Central memory CD8-positive, alpha-beta T cell (primary cell): ENCODE data around the gene MCAM.
A peak's percentile ranks its signal among the peaks of the same experiment; 100 is the strongest.

ENCODE experiments used
- ATAC-seq: fragments of 150-1000 bp; cut with Tn5 transposase; replicated peaks from 2 replicates; pipeline ENCODE4 v1.10.0; 2022; ENCODE audit warnings: mild to moderate bottlenecking, moderate FRiP score, moderate number of reproducible peaks; ENCODE audit not compliant: poor library complexity, severe bottlenecking; ENCODE audit errors: extremely low read depth
- DNase-seq, 2 donors: peaks; one replicate each; pipeline ENCODE4 v3.0.0; 2021; ENCODE audit warnings: low spot score in 2 of 2
- H3K27ac Mint-ChIP-seq: one replicate; pipeline ENCODE4 v1.8.0; 2022; ENCODE audit warnings: low read depth, mild to moderate bottlenecking, moderate library complexity, mixed read lengths
- H3K27me3 Mint-ChIP-seq: one replicate; pipeline ENCODE4 v1.8.0; 2022; ENCODE audit warnings: mixed read lengths
- H3K36me3 Mint-ChIP-seq: one replicate; pipeline ENCODE4 v1.8.0; 2022; ENCODE audit warnings: mild to moderate bottlenecking, moderate library complexity, mixed read lengths; ENCODE audit not compliant: insufficient read depth
- H3K4me1 Mint-ChIP-seq: one replicate; pipeline ENCODE4 v1.8.0; 2022; ENCODE audit warnings: mixed read lengths
- H3K4me3 Mint-ChIP-seq: one replicate; pipeline ENCODE4 v1.8.0; 2022; ENCODE audit warnings: mild to moderate bottlenecking, moderate library complexity, mixed read lengths
- H3K9me3 Mint-ChIP-seq: one replicate; pipeline ENCODE4 v1.8.0; 2022; ENCODE audit warnings: mixed read lengths

MCAM gene

DNA sequence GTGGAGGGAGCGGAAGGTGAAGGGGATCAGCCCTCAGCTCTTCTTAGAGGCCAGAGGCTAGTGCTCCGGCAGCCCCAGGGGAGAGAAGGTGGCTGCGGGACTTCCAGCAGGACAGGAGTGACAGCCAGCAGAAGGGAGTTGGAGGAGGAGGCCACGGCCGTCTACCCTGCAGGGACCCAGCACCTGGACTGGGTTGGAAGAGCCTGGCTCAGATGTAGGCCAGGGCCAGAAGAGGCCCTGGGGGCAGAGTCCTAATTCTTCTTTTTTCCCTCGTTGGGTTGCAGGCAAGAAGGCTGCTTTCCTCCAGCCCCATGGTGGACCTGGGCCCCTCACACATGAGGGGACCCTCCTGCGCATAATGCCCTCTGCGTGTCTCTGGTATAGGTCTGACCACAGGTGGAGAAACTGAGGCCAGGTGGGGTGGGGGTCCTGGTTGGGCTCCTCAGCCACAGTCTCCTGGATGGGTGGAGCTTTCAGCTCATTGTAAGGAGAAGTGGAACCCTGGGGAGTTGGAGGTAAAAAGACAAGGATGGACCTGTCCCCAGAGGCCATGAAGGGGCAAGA is 2.3 kb upstream of the MCAM start:
- Mint-ChIP-seq H3K27me3 (peaks cover 47% of the 10 kb centered on the region), H3K4me1 (peaks cover 31% of the 10 kb centered on the region), H3K36me3 (peaks cover 2% of the 10 kb centered on the region), H3K9me3 (no peaks in the 10 kb centered on the region), H3K4me3 (peak overlapping the region; percentile 77), H3K27ac (peak overlapping the region; percentile 35)
- DNase-seq = no peak
- ATAC-seq = no peak

DNA sequence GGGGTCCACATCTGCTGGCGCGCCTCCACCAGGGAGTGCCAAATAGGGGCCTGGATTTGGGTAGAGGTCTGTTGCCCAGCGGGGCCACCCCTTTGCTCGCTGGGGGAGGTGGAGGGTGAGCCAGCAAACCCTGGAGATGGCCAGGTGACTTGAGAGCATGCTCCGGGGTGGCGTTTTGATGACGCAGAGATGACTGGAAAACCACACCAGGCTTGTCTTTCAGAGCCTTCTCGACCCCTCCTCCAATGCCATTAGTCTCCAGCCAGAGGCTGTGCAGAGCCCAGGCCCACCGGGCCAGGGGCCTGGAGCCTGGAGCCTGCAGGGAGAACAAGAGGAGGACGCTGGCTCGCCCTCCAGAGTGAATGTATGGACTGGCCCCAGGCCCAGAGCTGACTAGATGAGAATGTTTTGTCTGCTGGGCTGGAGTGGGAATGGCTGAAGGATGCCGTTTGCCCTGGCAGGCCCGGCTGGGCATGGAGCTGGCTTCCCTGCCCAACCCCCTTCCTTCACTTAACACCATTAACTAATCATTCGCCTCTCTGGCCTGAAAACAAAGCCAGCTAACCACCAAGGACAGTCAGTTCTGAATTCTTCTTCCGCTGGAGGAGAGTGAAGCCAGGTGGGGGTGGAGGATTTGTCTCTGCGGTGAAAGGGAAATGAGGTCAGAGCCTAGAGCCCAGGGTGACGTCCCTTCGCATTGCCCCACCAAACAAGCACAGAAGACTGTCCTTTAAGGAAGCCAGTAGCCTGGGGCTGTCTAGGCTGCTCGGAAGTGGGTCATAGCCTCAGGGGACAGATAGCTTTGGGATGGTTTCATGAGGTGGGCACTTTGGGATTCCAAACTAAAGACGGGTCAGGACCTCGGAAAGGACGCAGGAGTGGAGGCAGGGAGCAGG is 1.6 kb upstream of the MCAM start:
- no peak overlapping the region for H3K27ac Mint-ChIP-seq
- ATAC-seq (no peak), DNase-seq (no peak)
- H3K9me3 Mint-ChIP-seq = no peaks in the 10 kb centered on the region
- H3K4me1 Mint-ChIP-seq = peaks cover 25% of the 10 kb centered on the region
- peaks cover 49% of the 10 kb centered on the region for H3K27me3 Mint-ChIP-seq
- H3K4me3 Mint-ChIP-seq = peak overlapping the region; percentile 77
- H3K36me3 Mint-ChIP-seq = peaks cover 2% of the 10 kb centered on the region

DNA sequence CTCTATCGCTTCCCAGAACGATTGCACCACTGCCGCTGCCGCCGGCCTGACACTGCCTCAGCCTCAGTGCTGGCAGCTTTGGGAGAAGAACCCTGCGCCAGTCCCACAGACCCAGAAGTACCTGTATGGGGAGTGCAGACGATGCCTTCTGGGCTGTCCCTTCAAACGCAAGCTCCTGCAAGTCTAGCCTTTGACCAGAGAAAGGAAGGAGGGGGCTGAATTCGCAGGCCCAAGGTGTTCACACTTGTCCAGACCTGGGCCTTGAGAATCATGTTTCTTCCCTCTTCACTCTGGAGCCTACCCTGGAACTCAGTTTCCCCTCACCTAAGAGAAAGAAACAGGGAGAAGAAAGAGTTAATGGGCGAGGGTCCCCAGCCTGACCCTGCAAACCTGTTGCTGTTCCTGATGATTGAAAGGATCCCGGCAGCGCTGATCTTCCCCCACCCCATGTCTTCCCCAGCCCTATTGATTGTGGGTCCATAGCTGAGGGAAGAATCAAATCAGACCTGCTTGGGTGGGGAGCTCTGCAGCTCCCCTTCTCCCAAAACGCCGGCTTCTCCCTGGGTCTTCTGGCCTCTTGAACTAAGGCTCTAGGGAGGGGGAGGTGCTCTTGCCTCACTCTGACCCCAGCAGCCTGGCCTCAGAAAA is 786 bp upstream of the MCAM start:
- no peaks in the 10 kb centered on the region for H3K9me3 Mint-ChIP-seq
- DNase-seq = no peak
- ATAC-seq = no peak
- peaks cover 22% of the 10 kb centered on the region for H3K4me1 Mint-ChIP-seq
- H3K36me3 Mint-ChIP-seq = peaks cover 2% of the 10 kb centered on the region
- no peak overlapping the region for H3K27ac Mint-ChIP-seq
- no peak overlapping the region for H3K4me3 Mint-ChIP-seq
- H3K27me3 Mint-ChIP-seq = peaks cover 49% of the 10 kb centered on the region

DNA sequence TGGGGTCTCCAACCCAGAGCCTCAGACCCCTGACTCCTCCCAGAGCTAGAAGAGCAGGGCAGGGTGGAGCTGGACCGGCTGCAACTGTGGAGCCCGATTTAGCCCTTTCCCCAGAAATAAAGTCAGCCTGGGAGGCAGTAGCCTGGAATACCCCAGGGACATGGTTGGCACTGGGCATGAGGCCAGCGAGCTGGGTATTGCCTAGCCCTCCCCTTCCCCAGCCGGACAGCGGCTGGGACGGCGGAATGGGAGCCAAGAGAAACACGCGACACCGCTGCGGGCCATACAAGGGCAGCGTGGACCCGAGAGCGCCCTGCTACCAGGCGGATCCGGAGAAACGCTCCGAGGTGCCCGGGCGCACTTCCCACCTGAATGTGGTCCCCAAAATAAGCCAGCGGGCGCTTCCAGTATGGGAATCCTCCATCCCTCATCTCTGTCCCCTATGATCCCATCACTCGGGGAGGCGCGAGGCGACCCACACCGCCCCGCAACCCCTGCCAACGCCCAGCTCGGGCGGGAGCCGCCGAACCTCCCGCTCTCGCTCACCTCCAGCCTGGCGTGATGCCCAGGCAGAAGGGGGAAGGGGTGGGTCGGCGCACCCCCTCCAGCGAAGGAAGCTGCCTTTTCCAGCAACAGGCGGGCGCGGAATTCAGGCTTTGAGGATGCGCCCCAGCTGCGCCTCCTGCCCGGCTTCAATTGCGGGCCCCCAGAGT is 758 bp downstream of the MCAM start:
- ATAC-seq = no peak
- H3K27me3 Mint-ChIP-seq = peaks cover 49% of the 10 kb centered on the region
- no peak overlapping the region for H3K27ac Mint-ChIP-seq

DNA sequence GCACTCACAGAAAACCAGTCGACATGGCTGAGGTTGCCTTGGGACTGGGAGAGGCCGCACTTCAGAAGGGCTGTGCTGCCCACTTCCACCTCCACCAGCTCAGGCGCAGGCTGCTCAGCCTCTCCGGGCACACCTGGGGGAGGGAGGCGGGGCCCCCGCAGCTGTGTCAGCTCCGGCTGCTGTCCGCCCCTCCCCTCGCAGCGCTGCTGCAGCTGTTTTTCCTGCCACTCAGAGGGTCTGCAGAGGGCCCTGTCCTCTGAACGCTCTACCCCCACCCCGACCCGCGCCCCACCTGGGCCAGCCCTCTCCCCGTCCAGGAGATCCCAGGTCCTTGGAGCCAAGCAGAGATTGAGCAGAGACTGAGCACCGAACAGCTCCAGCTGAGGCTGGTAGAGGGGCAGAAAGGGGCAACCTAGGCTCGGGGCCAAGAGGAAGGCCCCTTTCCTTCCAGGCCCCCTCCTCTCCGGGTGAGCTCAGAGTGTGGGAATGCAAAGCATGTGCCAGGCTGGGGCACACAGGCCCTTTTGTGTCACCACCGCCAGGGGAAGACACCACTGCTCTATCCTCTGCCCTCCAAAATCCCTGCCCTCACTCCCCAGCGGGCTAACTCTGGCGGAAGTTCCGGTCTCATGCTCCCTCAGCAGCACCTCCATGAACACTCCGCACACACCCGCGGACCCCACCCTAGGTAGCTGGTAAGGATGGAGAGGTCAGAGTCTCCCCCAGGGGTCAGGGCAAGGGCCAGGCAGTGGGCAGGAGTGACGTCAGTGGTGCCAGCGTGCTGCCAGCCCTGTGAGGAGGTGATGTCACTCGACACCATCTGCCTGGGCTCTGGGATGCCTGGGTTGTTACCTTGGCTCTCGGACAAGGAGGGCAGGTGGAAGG is 1.6 kb downstream of the MCAM start:
- H3K4me1 Mint-ChIP-seq = peaks cover 14% of the 10 kb centered on the region
- no peak overlapping the region for H3K27ac Mint-ChIP-seq
- peaks cover 2% of the 10 kb centered on the region for H3K36me3 Mint-ChIP-seq
- DNase-seq (no peak), ATAC-seq (peak; percentile 68)
- no peaks in the 10 kb centered on the region for H3K9me3 Mint-ChIP-seq
- H3K27me3 Mint-ChIP-seq = peaks cover 49% of the 10 kb centered on the region
- H3K4me3 Mint-ChIP-seq = peak overlapping the region; percentile 67

More for the DNA sequence above, 758 bp downstream of the MCAM start:
- H3K9me3 Mint-ChIP-seq = no peaks in the 10 kb centered on the region
- DNase-seq = no peak
- H3K4me3 Mint-ChIP-seq = peak overlapping the region; percentile 67
- H3K36me3 Mint-ChIP-seq = peaks cover 2% of the 10 kb centered on the region
- peaks cover 16% of the 10 kb centered on the region for H3K4me1 Mint-ChIP-seq

DNA sequence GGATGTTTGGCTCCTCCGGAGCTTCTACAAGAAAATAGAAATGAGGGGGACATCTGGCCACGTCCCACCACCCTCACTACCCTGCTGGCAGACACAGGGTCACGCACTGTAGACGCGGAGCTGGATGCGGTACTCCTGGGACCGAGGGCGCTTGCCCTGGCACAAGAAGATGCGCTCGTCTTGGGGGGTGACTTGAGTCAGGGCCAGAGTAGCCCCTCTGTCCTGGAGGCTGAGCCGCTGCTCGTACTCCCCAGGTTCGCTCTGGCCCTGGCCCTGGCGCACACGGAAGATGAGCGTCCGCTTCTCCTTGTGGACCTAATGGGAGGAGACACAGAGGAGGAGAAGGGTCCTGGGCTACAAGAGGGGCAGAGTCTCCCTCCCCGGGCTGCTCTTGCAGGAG is 2.2 kb downstream of the MCAM start:
- no peaks in the 10 kb centered on the region for H3K9me3 Mint-ChIP-seq
- peaks cover 10% of the 10 kb centered on the region for H3K4me1 Mint-ChIP-seq
- peaks cover 45% of the 10 kb centered on the region for H3K27me3 Mint-ChIP-seq
- peak overlapping the region; percentile 67 for H3K4me3 Mint-ChIP-seq
- H3K27ac Mint-ChIP-seq = no peak overlapping the region
- H3K36me3 Mint-ChIP-seq = peaks cover 2% of the 10 kb centered on the region
- ATAC-seq (no peak), DNase-seq (no peak)

DNA sequence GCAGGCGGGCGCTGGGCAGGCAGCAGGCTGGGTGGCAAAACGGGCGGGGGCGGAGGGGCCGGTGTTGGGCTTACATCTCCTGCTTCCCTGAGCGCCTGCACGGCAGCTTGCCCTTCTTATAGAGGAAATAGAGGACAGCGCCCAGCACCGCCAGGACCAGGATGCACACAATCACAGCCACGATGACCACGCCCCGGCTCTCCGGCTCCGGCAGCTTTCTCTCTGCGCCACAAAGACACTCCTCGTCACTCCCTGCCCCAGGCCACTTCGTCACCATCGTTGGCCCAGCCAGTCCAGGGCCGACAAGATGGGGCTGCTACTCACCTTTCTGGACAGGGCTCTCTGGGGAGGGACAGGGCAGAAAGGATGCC is 6.3 kb downstream of the MCAM start:
- ATAC-seq = no peak
- no peak overlapping the region for H3K27ac Mint-ChIP-seq
- peaks cover 5% of the 10 kb centered on the region for H3K4me1 Mint-ChIP-seq
- no peak for DNase-seq
- H3K27me3 Mint-ChIP-seq = peaks cover 17% of the 10 kb centered on the region
- no peaks in the 10 kb centered on the region for H3K9me3 Mint-ChIP-seq
- H3K4me3 Mint-ChIP-seq = no peak overlapping the region
- peaks cover 2% of the 10 kb centered on the region for H3K36me3 Mint-ChIP-seq

DNA sequence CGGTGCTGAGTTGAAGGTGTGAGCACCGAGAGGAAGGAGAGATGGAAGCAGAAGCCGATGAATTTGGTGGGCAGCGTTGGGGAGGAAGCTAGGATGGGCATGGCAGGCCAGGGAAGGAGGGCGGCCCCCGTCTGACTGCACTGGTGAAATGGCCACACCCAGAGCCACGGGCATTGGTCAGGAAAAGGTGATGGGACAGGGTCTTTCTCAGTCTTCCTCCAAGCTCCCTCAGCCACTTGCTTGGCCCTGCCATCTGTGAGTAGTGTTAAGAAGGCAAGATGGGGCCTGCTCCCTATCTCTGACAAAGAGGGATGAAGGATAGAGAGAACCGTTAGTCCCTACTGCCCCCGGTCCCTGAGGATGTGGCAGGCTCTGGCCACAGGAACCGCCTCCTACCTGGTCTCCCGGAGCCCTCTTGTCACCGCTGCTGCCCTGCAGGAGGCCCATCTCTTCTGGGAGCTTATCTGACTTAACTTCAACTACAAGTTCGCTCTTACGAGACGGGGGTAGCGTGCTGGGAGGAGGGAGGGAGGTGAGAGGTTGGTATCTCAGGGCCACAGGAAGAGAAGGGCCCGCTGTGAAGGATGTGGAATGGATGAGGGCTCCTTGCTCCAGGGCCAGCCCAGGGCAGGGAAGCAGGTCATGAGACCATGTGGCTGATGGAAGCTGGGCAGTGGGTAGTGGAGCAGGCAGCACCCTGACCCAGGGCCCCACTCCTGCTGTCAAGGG is 6.8 kb downstream of the MCAM start:
- H3K27me3 Mint-ChIP-seq = peaks cover 12% of the 10 kb centered on the region
- no peaks in the 10 kb centered on the region for H3K4me1 Mint-ChIP-seq
- H3K27ac Mint-ChIP-seq = no peak overlapping the region

DNA sequence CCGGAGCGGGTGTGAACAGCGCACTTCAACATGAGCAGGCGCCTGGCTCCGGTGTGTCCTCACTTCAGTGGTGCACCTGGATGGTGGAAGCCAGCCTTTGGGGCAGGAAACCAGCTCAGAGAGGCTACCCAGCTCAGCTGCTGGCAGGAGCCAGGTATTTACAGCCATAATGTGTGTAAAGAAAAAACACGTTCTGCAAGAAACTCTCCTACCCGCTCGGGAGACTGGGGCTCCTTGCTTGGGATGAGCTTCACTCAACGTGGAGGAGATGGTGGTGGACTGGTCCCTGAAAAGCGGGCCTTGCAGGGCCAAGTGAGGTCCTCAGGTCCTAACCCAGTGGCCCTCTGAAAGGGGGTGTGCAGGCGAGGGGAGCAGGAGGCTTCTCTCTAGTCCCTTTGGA is 7.5 kb downstream of the MCAM start:
- H3K27me3 Mint-ChIP-seq = peaks cover 5% of the 10 kb centered on the region
- no peak for ATAC-seq
- DNase-seq = no peak
- no peak overlapping the region for H3K4me3 Mint-ChIP-seq
- H3K9me3 Mint-ChIP-seq = no peaks in the 10 kb centered on the region
- peaks cover 2% of the 10 kb centered on the region for H3K36me3 Mint-ChIP-seq
- no peak overlapping the region for H3K27ac Mint-ChIP-seq
- H3K4me1 Mint-ChIP-seq = no peaks in the 10 kb centered on the region

More for the DNA sequence above, 6.8 kb downstream of the MCAM start:
- no peaks in the 10 kb centered on the region for H3K9me3 Mint-ChIP-seq
- no peak for DNase-seq
- ATAC-seq = no peak
- no peak overlapping the region for H3K4me3 Mint-ChIP-seq
- peaks cover 2% of the 10 kb centered on the region for H3K36me3 Mint-ChIP-seq

DNA sequence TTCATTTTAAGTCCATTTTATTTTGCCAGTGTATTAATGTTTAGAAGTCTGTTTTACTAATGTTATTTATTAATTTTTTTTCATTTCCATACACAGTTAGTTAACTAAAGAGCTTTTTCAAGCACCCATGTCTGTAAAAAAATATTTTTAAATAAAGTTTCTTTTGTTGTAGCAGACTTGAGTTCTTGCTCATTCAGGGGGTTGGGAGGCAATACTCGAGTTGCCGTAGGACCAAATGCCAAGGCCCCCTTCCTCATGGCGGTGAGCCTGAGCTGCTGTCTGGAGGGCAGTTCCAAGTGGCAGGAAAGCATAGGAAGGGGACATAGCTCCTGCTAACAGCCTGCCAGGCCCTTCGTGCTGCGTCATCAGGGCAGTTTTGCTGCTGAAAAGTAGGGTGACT is 9.0 kb downstream of the MCAM start:
- H3K9me3 Mint-ChIP-seq = no peaks in the 10 kb centered on the region
- no peaks in the 10 kb centered on the region for H3K4me1 Mint-ChIP-seq
- H3K27ac Mint-ChIP-seq = no peak overlapping the region
- peaks cover 8% of the 10 kb centered on the region for H3K36me3 Mint-ChIP-seq
- H3K4me3 Mint-ChIP-seq = no peak overlapping the region
- DNase-seq (no peak), ATAC-seq (no peak)
- no peaks in the 10 kb centered on the region for H3K27me3 Mint-ChIP-seq

DNA sequence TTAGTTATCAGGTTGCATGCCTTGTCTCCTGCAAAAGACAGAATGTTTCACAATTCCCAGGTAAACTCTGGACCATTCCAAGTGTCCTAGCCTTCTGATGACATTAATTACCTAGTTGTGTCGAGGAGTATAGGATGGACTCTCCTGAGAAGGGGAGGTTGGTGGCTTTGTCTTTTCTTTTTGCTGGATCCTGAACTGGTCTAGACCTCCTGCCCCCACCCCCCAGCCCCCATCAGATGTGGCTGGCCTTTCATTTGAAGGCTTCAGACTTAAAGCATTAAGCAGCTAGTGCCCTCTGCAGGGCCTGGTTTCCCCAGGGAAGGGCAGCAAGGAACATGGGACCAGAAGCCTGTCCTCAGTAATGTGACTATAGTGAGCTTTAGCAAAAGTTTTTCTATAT is 9.7 kb downstream of the MCAM start:
- Mint-ChIP-seq H3K4me3 (no peak overlapping the region), H3K27ac (no peak overlapping the region), H3K27me3 (no peaks in the 10 kb centered on the region), H3K4me1 (no peaks in the 10 kb centered on the region), H3K9me3 (no peaks in the 10 kb centered on the region), H3K36me3 (peaks cover 12% of the 10 kb centered on the region)
- DNase-seq (no peak), ATAC-seq (no peak)
